Activated CD8-positive, alpha-beta memory T cell treated with anti-CD3 and anti-CD28 coated beads, Interleukin-2, amount 10 ng/mL, durations not matched to agents 7 days and 5 days (primary cell): ENCODE results near the gene SYP. TPM values are rescaled to one million over a fixed set of nuclear protein-coding genes. Genes with fewer than 3 reads are reported as not detected.

Source experiments
- ATAC-seq: fragments of 150-1000 bp; cut with Tn5 transposase; one replicate; pipeline ENCODE4 v1.10.0; 2021; ENCODE audit warnings: moderate library complexity
- CTCF ChIA-PET: fragments of 350-600 bp; sonication (Branson Sonifier 250); formaldehyde crosslinking; loops from one replicate; lab custom pipeline; 2021; ENCODE audit warnings: antibody characterized with exemption; lab: Charles Lee
- DNase-seq: peaks from one replicate; pipeline ENCODE4 v3.0.0-alpha.2; 2020
- H3K27ac Mint-ChIP-seq: one replicate; pipeline ENCODE4 v1.8.0; 2021; ENCODE audit warnings: mild to moderate bottlenecking, mixed read lengths
- H3K27me3 Mint-ChIP-seq: one replicate; pipeline ENCODE4 v1.8.0; 2021; ENCODE audit warnings: mixed read lengths
- H3K36me3 Mint-ChIP-seq: one replicate; pipeline ENCODE4 v1.8.0; 2021; ENCODE audit warnings: mild to moderate bottlenecking, mixed read lengths
- H3K4me1 Mint-ChIP-seq: one replicate; pipeline ENCODE4 v1.8.0; 2021; ENCODE audit warnings: mixed read lengths
- H3K4me3 Mint-ChIP-seq: one replicate; pipeline ENCODE4 v1.8.0; 2021; ENCODE audit warnings: mild to moderate bottlenecking, moderate library complexity, mixed read lengths
- H3K9me3 Mint-ChIP-seq: one replicate; pipeline ENCODE4 v1.8.0; 2022; ENCODE audit warnings: low read depth, mixed read lengths
- total RNA-seq, 2 experiments: library from RNA; stranded (reverse); gene quantifications; one replicate each; pipeline ENCODE4 v1.2.3, GENCODE V29; 2021

Gene SYP
- total RNA-seq, 2 experiments from 2014 or later = 1.9 to 3.9 TPM

DNA sequence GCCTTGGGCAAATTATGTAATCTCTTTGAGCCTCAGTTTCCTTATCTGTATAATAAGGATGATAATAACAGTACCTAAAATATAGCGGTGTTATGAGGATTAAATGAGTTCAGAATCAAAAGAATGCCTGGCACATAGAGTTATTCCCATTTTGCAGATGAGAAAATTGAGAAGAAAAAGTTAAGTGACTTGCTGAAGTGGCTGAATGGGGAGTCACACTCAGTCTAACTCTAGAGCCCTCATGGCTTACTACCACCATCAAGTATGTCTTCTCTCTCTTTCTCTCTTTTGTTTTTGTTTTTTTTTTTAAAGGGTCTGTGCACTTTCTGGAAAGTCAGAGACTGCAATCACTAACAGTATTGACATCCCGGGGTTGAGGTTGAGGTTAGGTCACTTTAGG, 32.5 kb upstream of the SYP start:
- Mint-ChIP-seq H3K4me3 (no peak overlapping the region), H3K9me3 (no peaks in the 10 kb centered on the region), H3K4me1 (peaks cover 31% of the 10 kb centered on the region), H3K27me3 (no peaks in the 10 kb centered on the region), H3K27ac (no peak overlapping the region), H3K36me3 (no peaks in the 10 kb centered on the region)
- ATAC-seq = no peak
- DNase-seq = no peak
- CTCF ChIA-PET = no interaction called here

GRCh38 chrX:49231333-49232000, 31.5 kb upstream of the SYP start:
- CTCF ChIA-PET = no interaction called here
- H3K27ac Mint-ChIP-seq = peak overlapping the region; percentile 90

GRCh38 chrX:49230500-49231232, 30.7 kb upstream of the SYP start:
- CTCF ChIA-PET = interaction anchor here (1.0 to 2.2 kb wide), 2 partner anchors 37 to 38 kb away, joined by 3 to 8 read pairs; no protein-coding TSS in a partner anchor
- DNase-seq (peak; percentile 85), ATAC-seq (peak; percentile 87)
- Mint-ChIP-seq H3K4me3 (peak overlapping the region; percentile 76), H3K27me3 (no peaks in the 10 kb centered on the region), H3K9me3 (no peaks in the 10 kb centered on the region), H3K27ac (peak overlapping the region; percentile 90), H3K4me1 (peaks cover 19% of the 10 kb centered on the region), H3K36me3 (no peaks in the 10 kb centered on the region)

More at GRCh38 chrX:49231333-49232000, 31.5 kb upstream of the SYP start:
- Mint-ChIP-seq H3K4me1 (peaks cover 21% of the 10 kb centered on the region), H3K4me3 (peak overlapping the region; percentile 76), H3K9me3 (no peaks in the 10 kb centered on the region), H3K36me3 (no peaks in the 10 kb centered on the region), H3K27me3 (no peaks in the 10 kb centered on the region)
- ATAC-seq (no peak), DNase-seq (no peak)

GRCh38 chrX:49228185-49228584, 28.2 kb upstream of the SYP start:
- Mint-ChIP-seq H3K27me3 (no peaks in the 10 kb centered on the region), H3K27ac (peak overlapping the region; percentile 8), H3K36me3 (no peaks in the 10 kb centered on the region), H3K9me3 (no peaks in the 10 kb centered on the region), H3K4me3 (no peak overlapping the region), H3K4me1 (peaks cover 17% of the 10 kb centered on the region)
- CTCF ChIA-PET = interaction anchor here (2.2 kb wide), 1 partner anchor 35 kb away, joined by 8 read pairs; no protein-coding TSS in a partner anchor
- ATAC-seq (no peak), DNase-seq (no peak)

GRCh38 chrX:49227726-49228125, 27.7 kb upstream of the SYP start:
- H3K27me3 Mint-ChIP-seq = no peaks in the 10 kb centered on the region
- CTCF ChIA-PET = no interaction called here
- peaks cover 15% of the 10 kb centered on the region for H3K4me1 Mint-ChIP-seq
- no peak for DNase-seq
- H3K4me3 Mint-ChIP-seq = no peak overlapping the region
- H3K9me3 Mint-ChIP-seq = no peaks in the 10 kb centered on the region
- no peaks in the 10 kb centered on the region for H3K36me3 Mint-ChIP-seq
- no peak for ATAC-seq
- peak overlapping the region; percentile 8 for H3K27ac Mint-ChIP-seq

GRCh38 chrX:49226946-49227345, 27.0 kb upstream of the SYP start:
- DNase-seq (no peak), ATAC-seq (no peak)
- peaks cover under 1% of the 10 kb centered on the region for H3K27me3 Mint-ChIP-seq
- H3K27ac Mint-ChIP-seq = no peak overlapping the region
- H3K4me3 Mint-ChIP-seq = no peak overlapping the region
- peaks cover 12% of the 10 kb centered on the region for H3K4me1 Mint-ChIP-seq
- CTCF ChIA-PET = interaction anchor here (1.1 kb wide), 1 partner anchor 34 kb away, joined by 6 read pairs; no protein-coding TSS in a partner anchor
- no peaks in the 10 kb centered on the region for H3K36me3 Mint-ChIP-seq
- H3K9me3 Mint-ChIP-seq = no peaks in the 10 kb centered on the region

DNA sequence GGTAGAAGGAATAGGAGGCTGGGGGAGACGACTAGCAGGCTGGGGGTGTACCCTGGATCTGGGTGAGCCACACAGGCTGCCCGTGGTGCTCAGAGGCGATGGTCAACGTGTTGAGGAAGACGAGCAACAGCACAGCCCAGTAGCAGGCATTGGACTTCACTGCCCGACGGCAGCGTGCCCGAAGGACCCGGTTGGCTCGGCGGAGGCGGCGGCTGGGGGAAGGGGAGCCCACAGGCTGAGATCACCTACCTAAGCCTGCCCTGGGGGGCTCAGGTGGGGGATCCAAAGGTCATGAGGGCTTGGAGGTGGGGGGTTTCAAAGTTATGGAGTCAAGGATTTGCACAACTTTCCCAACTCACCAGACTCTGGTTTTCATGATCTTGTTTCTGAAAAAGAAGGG, 25.9 kb upstream of the SYP start:
- Mint-ChIP-seq H3K9me3 (no peaks in the 10 kb centered on the region), H3K27ac (no peak overlapping the region), H3K36me3 (no peaks in the 10 kb centered on the region), H3K4me3 (no peak overlapping the region), H3K27me3 (peaks cover 2% of the 10 kb centered on the region), H3K4me1 (peaks cover 3% of the 10 kb centered on the region)
- DNase-seq (no peak), ATAC-seq (no peak)
- CTCF ChIA-PET = interaction anchor here (0.7 kb wide), 1 partner anchor 66 kb away, joined by 3 read pairs; no protein-coding TSS in a partner anchor

GRCh38 chrX:49221868-49222267, 21.9 kb upstream of the SYP start:
- H3K36me3 Mint-ChIP-seq = no peaks in the 10 kb centered on the region
- CTCF ChIA-PET = no interaction called here
- DNase-seq = no peak
- H3K27me3 Mint-ChIP-seq = peaks cover 2% of the 10 kb centered on the region
- ATAC-seq = no peak
- no peaks in the 10 kb centered on the region for H3K4me1 Mint-ChIP-seq
- no peak overlapping the region for H3K27ac Mint-ChIP-seq
- H3K9me3 Mint-ChIP-seq = no peaks in the 10 kb centered on the region
- no peak overlapping the region for H3K4me3 Mint-ChIP-seq

DNA sequence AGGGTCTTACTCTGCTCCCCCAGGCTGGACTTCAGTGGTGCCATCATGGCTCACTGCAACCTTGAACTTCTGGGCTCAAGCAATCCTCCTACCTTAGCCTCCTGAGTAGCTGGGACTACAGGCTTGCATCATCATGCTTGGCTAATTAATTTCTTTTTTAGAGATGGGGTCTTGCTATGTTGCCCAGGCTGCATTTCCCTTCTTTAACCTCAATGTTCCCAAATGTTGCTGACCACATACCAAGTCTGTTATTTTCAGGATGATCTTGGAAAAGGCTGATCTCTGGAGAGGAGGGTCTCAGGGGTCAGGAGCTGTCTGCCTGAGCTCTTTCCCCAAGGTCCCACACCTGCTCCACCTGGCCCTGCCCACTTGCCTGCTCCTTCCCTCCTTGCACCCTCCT, 20.1 kb upstream of the SYP start:
- Mint-ChIP-seq H3K4me1 (no peaks in the 10 kb centered on the region), H3K27me3 (peaks cover 2% of the 10 kb centered on the region), H3K36me3 (no peaks in the 10 kb centered on the region), H3K27ac (no peak overlapping the region), H3K9me3 (no peaks in the 10 kb centered on the region), H3K4me3 (no peak overlapping the region)
- CTCF ChIA-PET = no interaction called here
- DNase-seq (no peak), ATAC-seq (no peak)

DNA sequence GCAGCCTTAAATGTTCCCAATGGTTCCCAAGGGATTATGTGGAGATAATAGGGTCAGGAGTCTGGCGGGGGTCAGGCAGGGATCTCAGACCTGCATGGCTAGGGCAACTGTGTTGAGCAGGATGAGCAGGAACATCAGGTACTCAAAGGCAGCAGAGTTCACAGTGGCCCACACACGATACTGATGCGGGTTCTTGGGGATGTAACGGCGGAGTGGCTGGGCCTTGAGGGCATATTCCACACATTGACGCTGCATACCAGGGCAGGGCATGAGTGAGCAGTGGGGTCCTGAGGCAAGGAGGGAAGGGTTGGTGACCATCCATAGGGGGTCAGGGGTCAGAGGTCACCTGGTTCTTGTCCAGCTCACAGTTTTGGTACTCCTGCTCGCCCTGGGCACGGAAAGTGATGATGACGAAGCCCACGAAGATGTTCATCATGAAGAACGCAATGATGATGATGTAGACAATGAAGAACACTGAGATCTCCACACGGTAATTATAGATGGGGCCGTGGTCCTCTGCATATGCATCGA, 15.1 kb upstream of the SYP start:
- Mint-ChIP-seq H3K4me1 (no peaks in the 10 kb centered on the region), H3K27me3 (no peaks in the 10 kb centered on the region), H3K4me3 (no peak overlapping the region), H3K27ac (no peak overlapping the region), H3K36me3 (no peaks in the 10 kb centered on the region), H3K9me3 (no peaks in the 10 kb centered on the region)
- ATAC-seq (no peak), DNase-seq (no peak)
- CTCF ChIA-PET = no interaction called here

DNA sequence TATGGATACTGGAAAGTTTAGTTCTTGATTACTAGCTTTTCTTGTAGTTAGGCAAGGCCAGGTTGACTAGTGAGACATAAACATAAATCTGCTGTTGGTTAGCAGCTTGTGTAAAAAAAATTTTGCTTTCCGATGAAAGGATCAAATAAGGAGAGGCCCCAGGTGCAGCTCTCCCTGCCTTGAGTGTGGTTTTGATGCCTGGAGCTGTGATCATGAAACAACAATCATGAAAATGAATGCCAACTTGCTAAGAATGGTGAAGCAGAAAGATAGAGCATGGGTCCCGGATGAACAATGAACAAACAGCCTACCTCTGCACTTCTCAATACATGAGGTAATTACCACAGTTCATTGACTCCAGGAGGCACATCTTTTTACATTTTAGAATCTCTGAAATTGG, 14.4 kb upstream of the SYP start:
- no peak overlapping the region for H3K27ac Mint-ChIP-seq
- no peaks in the 10 kb centered on the region for H3K9me3 Mint-ChIP-seq
- H3K4me1 Mint-ChIP-seq = no peaks in the 10 kb centered on the region
- CTCF ChIA-PET = no interaction called here
- ATAC-seq (no peak), DNase-seq (no peak)
- no peak overlapping the region for H3K4me3 Mint-ChIP-seq
- no peaks in the 10 kb centered on the region for H3K36me3 Mint-ChIP-seq
- no peaks in the 10 kb centered on the region for H3K27me3 Mint-ChIP-seq

- no peaks in the 10 kb centered on the region for H3K36me3 Mint-ChIP-seq
- CTCF ChIA-PET = no interaction called here
- no peaks in the 10 kb centered on the region for H3K9me3 Mint-ChIP-seq
- H3K27me3 Mint-ChIP-seq = no peaks in the 10 kb centered on the region
- H3K4me3 Mint-ChIP-seq = no peak overlapping the region
- ATAC-seq (no peak), DNase-seq (no peak)
- no peak overlapping the region for H3K27ac Mint-ChIP-seq
- no peaks in the 10 kb centered on the region for H3K4me1 Mint-ChIP-seq
Observed at GRCh38 chrX:49212861-49213260, 12.9 kb upstream of the SYP start.

GRCh38 chrX:49212209-49212608, 12.2 kb upstream of the SYP start:
- H3K9me3 Mint-ChIP-seq = no peaks in the 10 kb centered on the region
- DNase-seq = no peak
- H3K4me1 Mint-ChIP-seq = no peaks in the 10 kb centered on the region
- H3K4me3 Mint-ChIP-seq = no peak overlapping the region
- no peaks in the 10 kb centered on the region for H3K36me3 Mint-ChIP-seq
- no peaks in the 10 kb centered on the region for H3K27me3 Mint-ChIP-seq
- CTCF ChIA-PET = no interaction called here
- peak overlapping the region; percentile 46 for H3K27ac Mint-ChIP-seq
- no peak for ATAC-seq

DNA sequence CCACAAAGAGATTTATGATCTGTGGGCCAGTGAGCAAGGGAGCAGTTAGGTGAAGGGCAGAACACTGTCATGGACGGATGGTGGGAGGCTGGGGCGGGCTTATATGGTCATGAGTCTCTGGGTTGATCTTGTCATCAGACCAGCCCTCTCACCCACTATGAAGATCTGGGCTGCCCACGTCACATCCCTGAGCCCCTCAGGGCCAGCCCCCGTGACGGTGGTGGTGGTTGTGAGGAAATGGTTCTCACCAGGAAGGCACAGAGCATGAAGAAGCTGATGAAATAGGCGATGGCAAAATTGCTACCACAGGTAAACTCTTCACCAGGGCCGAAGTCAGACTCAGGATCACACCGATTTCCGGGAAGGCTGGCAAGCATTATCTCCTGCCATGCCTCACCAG, 11.1 kb upstream of the SYP start:
- no peaks in the 10 kb centered on the region for H3K36me3 Mint-ChIP-seq
- no peak for DNase-seq
- CTCF ChIA-PET = no interaction called here
- no peaks in the 10 kb centered on the region for H3K9me3 Mint-ChIP-seq
- no peak overlapping the region for H3K4me3 Mint-ChIP-seq
- H3K4me1 Mint-ChIP-seq = no peaks in the 10 kb centered on the region
- no peak for ATAC-seq
- H3K27me3 Mint-ChIP-seq = no peaks in the 10 kb centered on the region
- H3K27ac Mint-ChIP-seq = no peak overlapping the region
